ENCODE data around the gene APOBEC3H. TPM values are rescaled to one million over a fixed set of nuclear protein-coding genes. Genes with fewer than 3 reads are reported as not detected.

Gene APOBEC3H
- 0.98 TPM in 1 of 2 replicates, not detected in the other for total RNA-seq

DNA sequence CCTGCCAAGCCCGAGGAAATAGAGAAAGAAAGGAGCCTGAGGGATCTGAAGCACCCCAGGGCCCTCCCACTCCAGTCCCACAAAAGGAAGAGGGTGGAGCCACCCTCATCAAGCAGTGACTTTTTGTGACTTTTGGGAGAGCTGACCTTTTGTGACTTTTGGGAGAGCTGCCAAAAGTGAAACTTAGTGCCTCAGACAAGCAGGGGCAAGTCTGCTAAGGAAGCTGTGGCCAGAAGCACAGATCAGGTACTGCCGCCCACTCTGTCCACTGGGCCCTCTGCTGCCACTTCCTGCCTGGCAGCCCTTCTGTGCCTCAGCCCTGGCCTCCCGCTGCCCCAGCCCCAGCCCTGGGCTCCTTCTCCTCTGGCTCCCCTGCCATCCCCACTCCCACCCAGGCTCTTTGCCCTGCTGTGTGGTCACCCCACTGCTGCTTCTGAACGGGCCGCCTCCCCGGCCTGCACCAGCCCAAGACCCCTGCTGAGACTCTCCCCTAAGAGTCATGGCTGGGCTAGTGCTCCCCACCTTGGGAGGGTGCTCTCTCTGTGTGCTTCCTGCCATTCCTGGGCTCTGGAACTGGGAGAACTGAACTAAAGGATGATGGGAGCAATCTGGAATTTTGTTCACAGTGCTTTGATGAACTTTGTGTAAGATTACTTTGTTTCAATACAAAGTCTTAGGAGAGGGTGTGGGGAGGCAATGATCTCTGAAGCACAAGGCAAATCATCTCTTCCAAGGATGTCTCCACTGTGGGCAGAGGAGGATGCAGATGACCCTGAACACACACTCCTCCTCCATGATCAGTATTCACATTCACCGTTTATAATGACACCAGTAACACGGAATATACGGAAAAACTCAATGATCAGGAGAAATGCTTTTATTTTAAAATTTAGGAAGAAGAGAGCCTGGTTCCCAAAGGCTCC, at the start of gene APOBEC3H:
Gene APOBEC3H, plus strand, starts transcription at position 147 of the 923 bp plus-strand sequence. CDS start 3,035 bp downstream, outside the sequence.

DNA sequence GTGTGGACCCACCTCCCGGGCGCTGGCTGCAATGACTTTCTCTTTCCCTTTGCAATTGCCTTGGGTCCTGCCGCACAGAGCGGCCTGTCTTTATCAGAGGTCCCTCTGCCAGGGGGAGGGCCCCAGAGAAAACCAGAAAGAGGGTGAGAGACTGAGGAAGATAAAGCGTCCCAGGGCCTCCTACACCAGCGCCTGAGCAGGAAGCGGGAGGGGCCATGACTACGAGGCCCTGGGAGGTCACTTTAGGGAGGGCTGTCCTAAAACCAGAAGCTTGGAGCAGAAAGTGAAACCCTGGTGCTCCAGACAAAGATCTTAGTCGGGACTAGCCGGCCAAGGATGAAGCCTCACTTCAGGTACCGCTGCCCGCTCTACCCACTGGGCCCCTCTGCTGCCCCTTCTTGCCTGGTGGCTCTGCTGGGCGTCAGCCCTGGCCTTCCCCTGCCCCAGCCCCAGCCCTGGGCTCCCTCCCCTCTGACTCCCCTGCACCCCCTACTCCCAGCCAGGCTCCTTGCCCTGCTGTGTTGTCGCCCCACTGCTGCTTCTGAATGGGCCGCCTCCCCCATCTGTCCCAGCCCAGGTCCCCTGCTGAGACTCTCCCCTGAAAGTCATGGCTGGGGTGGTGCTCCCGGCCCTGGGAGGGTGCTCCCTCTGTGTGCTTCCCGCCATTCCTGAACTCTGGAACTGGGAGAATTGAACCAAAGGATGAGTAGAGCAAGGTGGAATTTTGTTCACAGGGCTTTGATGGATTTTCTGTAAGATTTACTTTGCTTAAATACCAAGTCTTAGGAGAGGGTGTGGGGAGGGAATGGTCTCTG, 19.8 kb upstream of the APOBEC3H start, which contains the start of gene APOBEC3G:
Gene APOBEC3G, plus strand, starts transcription at position 250 of the 815 bp plus-strand sequence. Its CDS starts 87 bp downstream, at position 337.

DNA sequence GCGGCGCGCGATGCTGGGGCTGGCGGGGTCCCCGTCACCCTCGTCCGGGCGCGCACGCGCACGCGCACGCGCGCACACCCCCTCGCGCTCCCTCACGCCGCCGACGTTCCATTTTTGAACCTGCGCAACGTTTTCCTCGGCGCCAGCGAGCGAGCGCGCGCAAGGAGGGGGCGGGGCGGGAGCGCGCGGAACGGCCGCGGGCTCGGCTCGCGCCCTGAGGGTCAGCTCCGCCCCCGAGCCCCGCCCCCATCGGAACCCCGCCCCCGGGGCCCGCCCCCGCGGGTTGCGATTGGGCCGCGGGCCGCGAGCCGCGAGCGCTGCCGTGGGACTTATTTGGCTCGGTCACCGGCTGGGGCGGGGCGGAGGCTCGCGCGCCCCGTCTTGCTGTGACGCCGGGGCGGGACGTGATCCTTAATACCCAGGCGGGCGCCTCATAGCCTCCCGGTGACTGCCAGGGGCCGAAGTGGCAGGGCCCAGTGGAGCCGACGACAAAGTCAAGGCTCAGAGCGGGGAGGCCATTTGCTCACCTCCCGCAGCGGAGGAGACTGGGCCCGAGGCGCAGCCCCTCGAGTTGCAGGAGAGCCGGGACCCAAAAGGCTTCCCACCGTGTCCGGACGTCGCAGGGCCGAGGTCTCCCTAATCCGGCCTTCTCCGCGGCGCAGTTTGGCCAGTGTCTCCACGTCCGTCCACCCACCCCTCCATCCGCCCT, 55.6 kb downstream of the APOBEC3H start, which contains the start of gene CBX7:
Gene CBX7, minus strand, starts transcription at position 170 of the 709 bp plus-strand sequence. CDS start 236 bp downstream, outside the sequence.

Other genes starting within 250 kb of the APOBEC3H start
- 61.8 and 65.1 TPM in 2 replicates for gene CBX6, start 225.0 kb upstream of the APOBEC3H start, total RNA-seq
- gene APOBEC3A, start 139.6 kb upstream of the APOBEC3H start, total RNA-seq, result not detected in 2 replicates
- gene APOBEC3B, start 114.9 kb upstream of the APOBEC3H start, total RNA-seq, result 0.30 and 2.0 TPM in 2 replicates
- gene APOBEC3C, start 83.0 kb upstream of the APOBEC3H start, total RNA-seq, result 13.1 and 15.0 TPM in 2 replicates
- 1.4 and 1.6 TPM in 2 replicates for gene APOBEC3D, start 76.1 kb upstream of the APOBEC3H start, total RNA-seq
- gene APOBEC3F, start 56.4 kb upstream of the APOBEC3H start, total RNA-seq, result 6.3 and 7.6 TPM in 2 replicates
- 3.8 and 16.2 TPM in 2 replicates for gene APOBEC3G, start 20.0 kb upstream of the APOBEC3H start, total RNA-seq
- 8.2 and 9.5 TPM in 2 replicates for gene CBX7, start 55.4 kb downstream of the APOBEC3H start, total RNA-seq
- gene PDGFB, start 147.7 kb downstream of the APOBEC3H start, total RNA-seq, result 0.33 and 0.40 TPM in 2 replicates
- 2,172 and 2,387 TPM in 2 replicates for gene RPL3, start 222.4 kb downstream of the APOBEC3H start, total RNA-seq

Data from smooth muscle cell of the pulmonary artery (primary cell).